ENCODE measurements around the gene TPM3. TPM values are rescaled to one million over a fixed set of nuclear protein-coding genes. Genes with fewer than 3 reads are reported as not detected.

TPM3 gene
- total and polyA plus RNA-seq, 12 donors: 104 to 465 (median 269) TPM

DNA sequence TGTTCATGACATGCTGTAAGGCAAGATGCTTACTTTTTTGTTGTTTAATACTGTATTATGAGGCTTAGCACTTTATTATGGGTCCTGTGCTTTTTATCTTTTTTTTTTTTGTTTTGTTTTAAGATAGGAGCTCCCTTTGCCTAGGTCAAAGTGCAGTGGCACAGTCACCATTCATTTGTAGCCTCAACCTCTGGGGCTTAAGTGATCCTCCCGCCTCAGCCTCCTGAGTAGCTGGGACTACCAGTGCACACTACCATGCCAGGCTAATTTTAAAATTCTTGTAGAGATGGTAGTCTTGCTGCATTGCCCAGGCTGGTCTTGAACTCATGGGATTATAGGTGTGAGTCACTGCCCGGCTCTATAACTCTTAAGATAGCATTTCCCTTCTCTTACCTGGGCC is 33.5 kb upstream of the TPM3 start:
- Histone ChIP-seq H3K9me3 (replicated peaks in 1 of 3) (no peaks in the 10 kb centered on the region), H3K27me3 (no peaks in the 10 kb centered on the region), H3K27ac (no peak overlapping the region), H3K4me3 (no peak overlapping the region), H3K4me1 (replicated peaks in 1 of 2) (peaks cover 24 to 35% of the 10 kb centered on the region in 2 donors), H3K36me3 (replicated peaks in 1 of 2) (peaks cover 0 to 55% of the 10 kb centered on the region in 2 donors)
- 94 to 98% (median 97%) methylated on average over 2 of the region's 2 CpGs for WGBS, 4 donors
- intact Hi-C loops (cut with DNase I): no loop called here
- DNase-seq: peak in 1 of 7 donors; percentile 10
- no peak for TF ChIP-seq CTCF (IDR thresholded peaks at IDR 0.05)
- no peak for TF ChIP-seq POLR2A (IDR thresholded peaks at IDR 0.05)

DNA sequence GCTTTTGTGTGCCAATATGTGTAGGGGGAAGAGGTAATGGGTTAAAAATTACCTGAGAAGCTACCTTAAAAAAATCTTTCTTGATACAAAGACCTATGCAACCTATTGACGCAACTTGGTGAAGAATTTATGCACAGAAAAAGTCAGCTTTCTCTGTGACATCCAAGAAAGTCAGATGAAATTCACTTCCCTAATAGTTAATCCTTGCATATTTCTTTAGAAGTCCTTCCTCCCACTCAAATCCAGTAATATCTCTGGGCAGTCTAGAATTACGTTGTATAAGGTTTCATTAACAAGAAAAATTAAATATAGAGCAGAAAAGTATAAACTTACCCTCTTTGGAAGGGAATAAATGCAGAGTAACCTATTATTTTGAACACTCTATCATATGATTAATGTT is 31.7 kb upstream of the TPM3 start:
- TF ChIP-seq CTCF (IDR thresholded peaks at IDR 0.05) (no peak), POLR2A (IDR thresholded peaks at IDR 0.05) (no peak)
- Histone ChIP-seq H3K4me3 (no peak overlapping the region), H3K4me1 (replicated peaks in 1 of 2) (peaks cover 30 to 44% of the 10 kb centered on the region in 2 donors), H3K27me3 (no peaks in the 10 kb centered on the region), H3K36me3 (replicated peaks in 1 of 2) (peaks cover 0 to 41% of the 10 kb centered on the region in 2 donors), H3K27ac (peak overlapping the region in 1 of 5 donors; percentile 100), H3K9me3 (replicated peaks in 1 of 3) (no peaks in the 10 kb centered on the region)
- intact Hi-C loops (cut with DNase I): no loop called here
- DNase-seq: no peak
- WGBS, 4 donors: 47 to 57% (median 48%) methylated on average over 2 of the region's 2 CpGs

DNA sequence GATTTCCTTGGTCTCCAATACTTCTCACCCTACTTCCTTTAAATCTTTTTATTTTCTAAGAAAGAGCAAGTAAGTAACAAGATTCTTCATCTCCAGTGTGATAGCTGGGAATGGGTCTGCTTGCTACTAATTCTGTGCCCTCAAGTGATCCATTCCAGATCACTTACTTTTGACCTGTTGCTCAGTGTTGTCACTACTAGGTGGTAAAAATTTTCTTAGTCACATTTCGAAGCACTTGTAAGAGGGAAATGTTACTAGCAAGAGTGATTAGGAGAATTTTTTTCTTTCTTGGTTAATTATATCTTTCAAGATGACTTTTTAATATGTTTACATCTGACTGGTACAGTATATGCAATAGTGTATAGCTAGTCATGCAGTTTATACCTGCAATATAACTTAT is 31.0 kb upstream of the TPM3 start:
- Histone ChIP-seq H3K9me3 (replicated peaks in 1 of 3) (no peaks in the 10 kb centered on the region), H3K4me1 (replicated peaks in 1 of 2) (peaks cover 30 to 51% of the 10 kb centered on the region in 2 donors), H3K36me3 (replicated peaks in 1 of 2) (peaks cover 0 to 41% of the 10 kb centered on the region in 2 donors), H3K27ac (peak overlapping the region in 2 of 5 donors; percentile 90 to 100), H3K4me3 (peak overlapping the region in 1 of 4 donors; percentile 93), H3K27me3 (no peaks in the 10 kb centered on the region)
- intact Hi-C loops (cut with DNase I): no loop called here
- no peak for DNase-seq
- TF ChIP-seq CTCF (IDR thresholded peaks at IDR 0.05) (no peak), POLR2A (IDR thresholded peaks at IDR 0.05) (no peak)
- WGBS, 4 donors: 70 to 79% (median 71%) methylated on average over 1 of the region's 1 CpG

DNA sequence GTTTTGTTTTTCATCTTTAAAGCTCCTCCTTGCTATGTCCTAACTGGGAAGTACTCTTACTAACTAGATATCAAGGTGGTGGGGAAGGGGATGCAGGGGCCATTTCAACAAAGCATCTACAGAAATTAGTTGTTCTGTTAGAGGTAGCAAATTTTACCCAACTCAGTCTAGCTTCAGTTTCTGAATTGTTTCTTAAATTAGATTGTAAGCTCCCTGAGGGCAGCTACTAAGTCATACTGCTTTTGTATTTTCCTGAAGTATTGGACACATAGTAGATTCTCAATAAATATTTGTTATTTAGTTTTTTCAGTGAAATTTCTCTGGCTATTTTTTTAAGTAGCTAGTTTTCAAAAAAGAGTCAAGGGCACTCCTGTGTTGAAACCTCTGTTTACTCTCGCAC is 30.6 kb upstream of the TPM3 start:
- peak overlapping the region in 3 of 5 donors; percentile 90 to 100 (median 100) for H3K27ac ChIP-seq
- WGBS, 4 donors: 39 to 51% (median 46%) methylated on average over 1 of the region's 1 CpG
- peaks cover 0 to 40% of the 10 kb centered on the region in 2 donors for H3K36me3 ChIP-seq (replicated peaks in 1 of 2)
- DNase-seq: peak in 1 of 7 donors; percentile 36
- no peaks in the 10 kb centered on the region for H3K9me3 ChIP-seq (replicated peaks in 1 of 3)
- intact Hi-C loops (cut with DNase I): no loop called here
- peak overlapping the region in 1 of 4 donors; percentile 93 for H3K4me3 ChIP-seq
- TF ChIP-seq CTCF (IDR thresholded peaks at IDR 0.05): no peak
- no peak for TF ChIP-seq POLR2A (IDR thresholded peaks at IDR 0.05)
- H3K27me3 ChIP-seq: no peaks in the 10 kb centered on the region
- peaks cover 30 to 55% of the 10 kb centered on the region in 2 donors for H3K4me1 ChIP-seq (replicated peaks in 1 of 2)

Data from adrenal gland (tissue), 12 donors.